K562 (cell line): ENCODE results near the gene EGF. TPM values are rescaled to one million over a fixed set of nuclear protein-coding genes. Genes with fewer than 3 reads are reported as not detected.

Experiments
- ATAC-seq: fragments of 200-7000 bp; cut with Tn5 transposase; 3 replicates; pipeline ENCODE4 v1.9.1; 2020; ENCODE audit warnings: moderate library complexity
- BruUV-seq: library from RNA; stranded (reverse); fragments of 400-500 nt; replicated peaks from 2 replicates; lab custom pipeline; 2021; lab: Mats Ljungman, UMichigan
- CTCF ChIA-PET: fragments of 300-600 bp; formaldehyde crosslinking; extraction: SDS; loops from one replicate; lab custom pipeline; 2021; ENCODE audit warnings: low intra/inter-chr PET ratio; lab: Yijun Ruan, JAX
- POLR2A ChIA-PET: fragments of 300-600, 350-650 bp; sonication (Branson Sonifier 250); formaldehyde crosslinking; extraction: SDS; loops from one replicate; lab custom pipeline; 2021; ENCODE audit warnings: antibody characterized with exemption, inconsistent platforms; lab: Yijun Ruan, JAX
- DNase-seq, 4 experiments: peaks; one replicate each; pipeline versions ENCODE4 v3.0.0 to v3.0.0-alpha.2; 2011 to 2018; ENCODE audit warnings: low spot score in 3 of 4, mixed read lengths in 3 of 4; ENCODE audit errors: extremely low read depth in 1 of 4
- FAIRE-seq: peaks from 2 replicates; lab custom pipeline; 2011; peaks lifted over from hg19 to GRCh38; lab: Jason Lieb, UNC
- H2AFZ ChIP-seq: 2 replicates; pipeline ENCODE4 v1.6.0; 2011; ENCODE audit warnings: low read depth, low read length, control low read depth, inconsistent platforms
- H3K27ac ChIP-seq: fragments of 200-600 bp; 3 replicates; pipeline ENCODE4 v1.8.0; 2011; ENCODE audit warnings: low read depth, mild to moderate bottlenecking, control low read depth, inconsistent platforms, low read length, moderate library complexity, mixed read lengths; ENCODE audit errors: extremely low read depth
- H3K27me3 ChIP-seq, 2 experiments: fragments of 300-600 bp in 1 of 2; 2 replicates in 1 of 2; 3 replicates in 1 of 2; pipeline versions ENCODE4 v1.6.0 to v1.8.0; 2011; ENCODE audit warnings: inconsistent platforms in 2 of 2, low read length in 2 of 2, mild to moderate bottlenecking in 1 of 2, mixed read lengths in 1 of 2, moderate library complexity in 1 of 2; ENCODE audit not compliant: control insufficient read depth in 2 of 2, insufficient read depth in 2 of 2
- H3K36me3 ChIP-seq: fragments of 300-600 bp; 3 replicates; pipeline ENCODE4 v1.8.0; 2011; ENCODE audit warnings: mild to moderate bottlenecking, low read length, inconsistent platforms; ENCODE audit not compliant: control insufficient read depth, insufficient read depth
- H3K4me1 ChIP-seq, 2 experiments: fragments of 200-600 bp in 1 of 2; replicated peaks in 1 of 2; 2 replicates in 1 of 2; 3 replicates in 1 of 2; pipeline versions ENCODE4 v1.5.1 to v1.8.0; 2011; ENCODE audit warnings: inconsistent platforms in 2 of 2, low read length in 2 of 2, mild to moderate bottlenecking in 1 of 2, mixed read lengths in 1 of 2, moderate library complexity in 1 of 2; ENCODE audit not compliant: control insufficient read depth in 2 of 2, insufficient read depth in 2 of 2
- H3K4me2 ChIP-seq: 2 replicates; pipeline ENCODE4 v1.6.1; 2011; ENCODE audit warnings: low read length, control low read depth, inconsistent platforms, mixed read lengths; ENCODE audit not compliant: insufficient read depth
- H3K4me3 ChIP-seq: fragments of 200-600 bp; sonication (generic), shearing (Covaris generic); 2 replicates; pipeline ENCODE4 v1.5.1; 2016; ENCODE audit warnings: control low read depth, inconsistent platforms
- H3K79me2 ChIP-seq: fragments of 200-600 bp; 3 replicates; pipeline ENCODE4 v1.8.0; 2011; ENCODE audit warnings: low read length, inconsistent platforms; ENCODE audit not compliant: control insufficient read depth, insufficient read depth
- H3K9ac ChIP-seq, 2 experiments: 2 replicates each; pipeline versions ENCODE4 v1.6.0 to v1.6.1; 2011; ENCODE audit warnings: low read depth in 2 of 2, low read length in 2 of 2, control low read depth in 1 of 2, inconsistent platforms in 1 of 2, mild to moderate bottlenecking in 1 of 2, mixed read lengths in 1 of 2; ENCODE audit not compliant: insufficient read depth in 1 of 2
- H3K9me1 ChIP-seq: one replicate; pipeline ENCODE4 v1.6.0; 2011; ENCODE audit warnings: inconsistent platforms, mild to moderate bottlenecking, low read length, moderate library complexity; ENCODE audit not compliant: control insufficient read depth, insufficient read depth
- H3K9me3 ChIP-seq: replicated peaks from 2 replicates; pipeline ENCODE4 v1.5.1; 2011; ENCODE audit warnings: low read depth, low read length, inconsistent platforms; ENCODE audit not compliant: control insufficient read depth, insufficient read depth
- H4K20me1 ChIP-seq: replicated peaks from 2 replicates; pipeline ENCODE4 v1.6.1; 2011; ENCODE audit warnings: low read length, inconsistent platforms, mixed read lengths; ENCODE audit not compliant: control insufficient read depth, insufficient read depth
- ZKSCAN3 ChIP-seq: fragments of 250-450 bp; sonication (Bioruptor Pico); IDR thresholded peaks from 2 replicates; pipeline ENCODE4 v1.4.0; 2020
- WGBS: fragments of 100-300 bp; shearing (Covaris generic); methylation state at CpG from one replicate; pipeline ENCODE4 v1.1.6; 2016; ENCODE audit warnings: low coverage, mixed read lengths; ENCODE audit not compliant: insufficient coverage; ENCODE audit errors: missing lambda C conversion rate; 5-methylcytosine and 5-hydroxymethylcytosine counted together
- in situ Hi-C: fragments of 300-500 bp; cut with MboI; formaldehyde crosslinking; loops from 4 replicates; pipeline ENCODE4 v1.15.0; 2018; ENCODE audit warnings: inconsistent platforms, mixed read lengths
- intact Hi-C: fragments of 100-400 bp; cut with micrococcal nuclease; formaldehyde crosslinking; loops from 2 replicates; pipeline ENCODE4 v1.14.2; 2022
- polyA plus RNA-seq, 8 experiments: library from polyadenylated mRNA; depleted of rRNA in 4 of 8; stranded (reverse) in 5 of 8; unstranded in 3 of 8; fragments of >200 nt; fragmentation: Nextera tagmentation in 2 of 8; fragmentation: Illumina TruSeq in 1 of 8; extraction: Ambion mirVana in 2 of 8; extraction: Trizol in 1 of 8; gene quantifications; 2 replicates each; pipeline versions ENCODE4 v1.2.1 to v1.2.3, GENCODE V29; 2011 to 2014; ENCODE audit warnings: inconsistent platforms in 1 of 8, missing spikeins in 1 of 8
- total RNA-seq, 7 experiments: library from RNA; depleted of rRNA in 6 of 7; stranded (reverse); fragments of >200 nt in 6 of 7; fragmentation: Illumina TruSeq in 2 of 7; extraction: Trizol in 2 of 7; gene quantifications; 2 replicates each; pipeline versions ENCODE4 v1.2.1 to v1.2.3, GENCODE V29; 2011 to 2021; ENCODE audit warnings: low replicate concordance in 1 of 7
- TF ChIP-seq, protein P1 (sequence below): fragments of 450-650 bp; formaldehyde crosslinking; IDR thresholded peaks from 2 replicates; pipeline ENCODE4 v1.4.0; 2020; ENCODE audit warnings: mild to moderate bottlenecking, mixed read lengths
- TF ChIP-seq, protein P2 (sequence below): sonication (generic); formaldehyde crosslinking; IDR thresholded peaks from 2 replicates; pipeline ENCODE4 v1.8.0; 2023; ENCODE audit warnings: mild to moderate bottlenecking, missing genetic modification reagents

The EGF gene
- total and polyA plus RNA-seq, 9 of the 15 experiments (the other 6 are each of a cell fraction or from before 2014, with no cell fraction given): 0.32 to 3.1 (median 1.3) TPM

DNA sequence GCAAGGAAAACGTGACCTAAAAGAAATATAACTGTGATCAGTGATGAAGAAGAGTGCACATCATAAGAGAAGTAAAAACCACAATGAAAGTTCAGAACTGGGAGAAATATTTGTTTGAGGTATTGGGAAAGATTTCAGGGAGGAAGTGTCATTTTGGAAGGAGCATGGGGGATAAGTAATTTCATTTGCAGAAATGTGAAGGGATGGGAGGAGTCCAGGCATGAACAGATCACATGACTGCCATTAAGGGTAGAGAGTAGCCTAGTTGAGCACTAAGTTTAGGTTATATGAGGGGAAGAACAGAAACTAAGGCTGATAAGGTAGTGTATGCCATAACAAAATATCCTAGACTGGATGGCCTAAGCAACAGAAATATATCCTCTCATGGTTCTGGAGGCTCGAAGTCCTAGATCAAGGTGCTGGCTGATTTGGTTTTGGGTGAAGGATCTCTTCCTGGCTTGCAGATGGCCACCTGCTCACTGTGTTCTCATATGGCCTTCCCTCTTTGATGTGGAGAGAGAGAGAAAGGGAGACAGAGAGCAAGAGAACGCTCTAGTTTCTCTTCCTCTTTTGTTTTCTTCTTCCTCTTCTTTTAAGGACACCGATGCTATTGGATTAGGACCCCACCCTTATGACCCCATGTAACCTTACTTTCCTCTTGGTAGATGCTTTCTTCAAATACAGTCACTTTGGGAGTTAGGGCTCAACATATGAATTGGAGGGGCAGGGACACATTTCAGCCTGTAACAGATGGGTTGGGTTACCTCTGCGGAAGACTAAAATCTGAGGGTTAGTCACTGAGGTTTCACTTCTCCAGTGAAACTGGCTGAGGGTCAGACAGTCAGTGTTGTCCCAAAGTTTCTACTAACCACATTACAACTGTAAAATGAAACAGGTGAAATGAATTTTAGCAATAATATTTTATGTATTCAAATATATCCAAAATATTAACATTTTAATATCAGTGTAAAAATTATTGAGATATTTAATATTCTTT lies 77.9 kb downstream of the EGF start:
- no peak for FAIRE-seq
- no peaks in the 10 kb centered on the region for H3K9me3 ChIP-seq
- H3K27ac ChIP-seq: no peak overlapping the region
- no peaks in the 10 kb centered on the region for H4K20me1 ChIP-seq
- in situ Hi-C loops: no loop called here
- WGBS: 9% methylated on average over 4 of the region's 5 CpGs
- no peaks in the 10 kb centered on the region for H3K36me3 ChIP-seq
- ChIA-PET CTCF (interaction anchor here (1.2 kb wide), 1 partner anchor 520 kb away, joined by 4 read pairs; no protein-coding TSS in a partner anchor), POLR2A (no interaction called here)
- no peaks in the 10 kb centered on the region for H3K9me1 ChIP-seq
- TF ChIP-seq, protein P1, sequence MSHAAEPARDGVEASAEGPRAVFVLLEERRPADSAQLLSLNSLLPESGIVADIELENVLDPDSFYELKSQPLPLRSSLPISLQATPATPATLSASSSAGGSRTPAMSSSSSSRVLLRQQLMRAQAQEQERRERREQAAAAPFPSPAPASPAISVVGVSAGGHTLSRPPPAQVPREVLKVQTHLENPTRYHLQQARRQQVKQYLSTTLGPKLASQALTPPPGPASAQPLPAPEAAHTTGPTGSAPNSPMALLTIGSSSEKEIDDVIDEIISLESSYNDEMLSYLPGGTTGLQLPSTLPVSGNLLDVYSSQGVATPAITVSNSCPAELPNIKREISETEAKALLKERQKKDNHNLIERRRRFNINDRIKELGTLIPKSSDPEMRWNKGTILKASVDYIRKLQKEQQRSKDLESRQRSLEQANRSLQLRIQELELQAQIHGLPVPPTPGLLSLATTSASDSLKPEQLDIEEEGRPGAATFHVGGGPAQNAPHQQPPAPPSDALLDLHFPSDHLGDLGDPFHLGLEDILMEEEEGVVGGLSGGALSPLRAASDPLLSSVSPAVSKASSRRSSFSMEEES (CRISPR knock-in tag): peak; percentile 61
- TF ChIP-seq, protein P2, sequence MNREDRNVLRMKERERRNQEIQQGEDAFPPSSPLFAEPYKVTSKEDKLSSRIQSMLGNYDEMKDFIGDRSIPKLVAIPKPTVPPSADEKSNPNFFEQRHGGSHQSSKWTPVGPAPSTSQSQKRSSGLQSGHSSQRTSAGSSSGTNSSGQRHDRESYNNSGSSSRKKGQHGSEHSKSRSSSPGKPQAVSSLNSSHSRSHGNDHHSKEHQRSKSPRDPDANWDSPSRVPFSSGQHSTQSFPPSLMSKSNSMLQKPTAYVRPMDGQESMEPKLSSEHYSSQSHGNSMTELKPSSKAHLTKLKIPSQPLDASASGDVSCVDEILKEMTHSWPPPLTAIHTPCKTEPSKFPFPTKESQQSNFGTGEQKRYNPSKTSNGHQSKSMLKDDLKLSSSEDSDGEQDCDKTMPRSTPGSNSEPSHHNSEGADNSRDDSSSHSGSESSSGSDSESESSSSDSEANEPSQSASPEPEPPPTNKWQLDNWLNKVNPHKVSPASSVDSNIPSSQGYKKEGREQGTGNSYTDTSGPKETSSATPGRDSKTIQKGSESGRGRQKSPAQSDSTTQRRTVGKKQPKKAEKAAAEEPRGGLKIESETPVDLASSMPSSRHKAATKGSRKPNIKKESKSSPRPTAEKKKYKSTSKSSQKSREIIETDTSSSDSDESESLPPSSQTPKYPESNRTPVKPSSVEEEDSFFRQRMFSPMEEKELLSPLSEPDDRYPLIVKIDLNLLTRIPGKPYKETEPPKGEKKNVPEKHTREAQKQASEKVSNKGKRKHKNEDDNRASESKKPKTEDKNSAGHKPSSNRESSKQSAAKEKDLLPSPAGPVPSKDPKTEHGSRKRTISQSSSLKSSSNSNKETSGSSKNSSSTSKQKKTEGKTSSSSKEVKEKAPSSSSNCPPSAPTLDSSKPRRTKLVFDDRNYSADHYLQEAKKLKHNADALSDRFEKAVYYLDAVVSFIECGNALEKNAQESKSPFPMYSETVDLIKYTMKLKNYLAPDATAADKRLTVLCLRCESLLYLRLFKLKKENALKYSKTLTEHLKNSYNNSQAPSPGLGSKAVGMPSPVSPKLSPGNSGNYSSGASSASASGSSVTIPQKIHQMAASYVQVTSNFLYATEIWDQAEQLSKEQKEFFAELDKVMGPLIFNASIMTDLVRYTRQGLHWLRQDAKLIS (CRISPR knock-in tag): no peak
- TF ChIP-seq ZKSCAN3 (CRISPR knock-in tag): no peak
- H3K4me1 ChIP-seq: no peaks in the 10 kb centered on the region; a peak in 2 of 5 replicates
- no peak overlapping the region for H2AFZ ChIP-seq
- no peak overlapping the region for H3K9ac ChIP-seq
- intact Hi-C loops: loop anchor here (10.0 kb wide), 1 partner anchor 1644 kb away; no protein-coding TSS in a partner anchor
- H3K79me2 ChIP-seq: no peaks in the 10 kb centered on the region
- H3K27me3 ChIP-seq: peaks cover 0 to 5% of the 10 kb centered on the region in 2 experiments; a peak in 3 of 5 replicates
- H3K4me3 ChIP-seq: no peak overlapping the region
- BruUV-seq: no TSS peak
- DNase-seq: no peak
- no peak overlapping the region for H3K4me2 ChIP-seq
- ATAC-seq: no peak
